Measurements from ENCODE around the gene LDLRAD3. TPM values are rescaled to one million over a fixed set of nuclear protein-coding genes. Genes with fewer than 3 reads are reported as not detected.

The LDLRAD3 gene
- total RNA-seq, 2 donors from 2014 or later = 19.2 to 30.6 TPM

GRCh38 chr11:35934271-35934670, 9.6 kb upstream of the LDLRAD3 start:
- H3K36me3 Mint-ChIP-seq (ENCODE audit: low read depth) = no peaks in the 10 kb centered on the region
- Histone ChIP-seq H3K36me3 (ENCODE audit: control insufficient read depth, insufficient read depth, low read length) (no peaks in the 10 kb centered on the region), H3K27me3 (ENCODE audit: control insufficient read depth, insufficient read depth, low read length, poor library complexity, severe bottlenecking) (no peaks in the 10 kb centered on the region), H3K9me3 (ENCODE audit: control insufficient read depth, low read length) (peaks cover 4% of the 10 kb centered on the region), H3K4me1 (ENCODE audit: control insufficient read depth, insufficient read depth, low read length) (no peaks in the 10 kb centered on the region), H3K27ac (ENCODE audit: low read depth, low read length) (no peak overlapping the region), H3K9ac (ENCODE audit: extremely low read depth, low read length, poor library complexity, severe bottlenecking) (no peak overlapping the region), H3K4me3 (ENCODE audit: low read length) (no peak overlapping the region)
- H3K9me3 Mint-ChIP-seq = no peaks in the 10 kb centered on the region
- WGBS, 2 experiments (ENCODE audit: insufficient coverage in 1 of 2, insufficient read length in 1 of 2) = 74 to 100% methylated on average over 2 to 7 of the region's 7 CpGs
- no peak overlapping the region for H3K4me3 Mint-ChIP-seq
- no peak overlapping the region for H3K27ac Mint-ChIP-seq
- DNase-seq = no peak
- no peak for TF ChIP-seq CTCF (conservative IDR thresholded peaks at IDR 0.05)
- peaks cover 10% of the 10 kb centered on the region for H3K27me3 Mint-ChIP-seq (ENCODE audit: insufficient read depth)
- peaks cover 17% of the 10 kb centered on the region for H3K4me1 Mint-ChIP-seq

GRCh38 chr11:35934981-35935380, 8.9 kb upstream of the LDLRAD3 start:
- no peak overlapping the region for H3K27ac Mint-ChIP-seq
- peaks cover 16% of the 10 kb centered on the region for H3K27me3 Mint-ChIP-seq (ENCODE audit: insufficient read depth)
- H3K27me3 ChIP-seq (ENCODE audit: control insufficient read depth, insufficient read depth, low read length, poor library complexity, severe bottlenecking) = no peaks in the 10 kb centered on the region
- peaks cover 4% of the 10 kb centered on the region for H3K9me3 ChIP-seq (ENCODE audit: control insufficient read depth, low read length)
- no peak overlapping the region for H3K4me3 ChIP-seq (ENCODE audit: low read length)
- no peak overlapping the region for H3K27ac ChIP-seq (ENCODE audit: low read depth, low read length)
- H3K9me3 Mint-ChIP-seq = no peaks in the 10 kb centered on the region
- no peaks in the 10 kb centered on the region for H3K36me3 ChIP-seq (ENCODE audit: control insufficient read depth, insufficient read depth, low read length)
- H3K4me1 Mint-ChIP-seq = peaks cover 17% of the 10 kb centered on the region
- no peak overlapping the region for H3K4me3 Mint-ChIP-seq
- H3K9ac ChIP-seq (ENCODE audit: extremely low read depth, low read length, poor library complexity, severe bottlenecking) = no peak overlapping the region
- WGBS, 2 experiments (ENCODE audit: insufficient coverage in 1 of 2, insufficient read length in 1 of 2) = 95 to 100% methylated on average over 1 to 4 of the region's 4 CpGs
- no peaks in the 10 kb centered on the region for H3K4me1 ChIP-seq (ENCODE audit: control insufficient read depth, insufficient read depth, low read length)
- no peak for TF ChIP-seq CTCF (conservative IDR thresholded peaks at IDR 0.05)
- DNase-seq = no peak
- H3K36me3 Mint-ChIP-seq (ENCODE audit: low read depth) = no peaks in the 10 kb centered on the region

- Mint-ChIP-seq H3K27me3 (ENCODE audit: insufficient read depth) (peaks cover 21% of the 10 kb centered on the region), H3K27ac (no peak overlapping the region), H3K4me3 (no peak overlapping the region), H3K36me3 (ENCODE audit: low read depth) (no peaks in the 10 kb centered on the region), H3K4me1 (peaks cover 17% of the 10 kb centered on the region), H3K9me3 (no peaks in the 10 kb centered on the region)
- Histone ChIP-seq H3K27me3 (ENCODE audit: control insufficient read depth, insufficient read depth, low read length, poor library complexity, severe bottlenecking) (no peaks in the 10 kb centered on the region), H3K4me3 (ENCODE audit: low read length) (no peak overlapping the region), H3K9me3 (ENCODE audit: control insufficient read depth, low read length) (peaks cover 4% of the 10 kb centered on the region), H3K27ac (ENCODE audit: low read depth, low read length) (no peak overlapping the region), H3K4me1 (ENCODE audit: control insufficient read depth, insufficient read depth, low read length) (no peaks in the 10 kb centered on the region), H3K36me3 (ENCODE audit: control insufficient read depth, insufficient read depth, low read length) (no peaks in the 10 kb centered on the region), H3K9ac (ENCODE audit: extremely low read depth, low read length, poor library complexity, severe bottlenecking) (no peak overlapping the region)
- no peak for DNase-seq
- no peak for TF ChIP-seq CTCF (conservative IDR thresholded peaks at IDR 0.05)
- 100% methylated on average over 1 of the region's 1 CpG; no CpG with 5 or more reads in 1 of the 2 experiments for WGBS, 2 experiments (ENCODE audit: insufficient coverage in 1 of 2, insufficient read length in 1 of 2)
Observed at GRCh38 chr11:35935390-35935789, 8.5 kb upstream of the LDLRAD3 start.
